ENCODE data around the gene CMTM7. TPM values are rescaled to one million over a fixed set of nuclear protein-coding genes. Genes with fewer than 3 reads are reported as not detected.

CMTM7 gene
- polyA plus RNA-seq, 3 donors = 100 to 148 (median 146) TPM

GRCh38 chr3:32436816-32437189 lies 45.1 kb downstream of the CMTM7 start:
- Mint-ChIP-seq H3K27ac (peak overlapping the region in 3 of 7 donors; percentile 32 to 81 (median 51)), H3K9me3 (peaks cover 0 to 2% (median 0%) of the 10 kb centered on the region in 7 donors), H3K27me3 (ENCODE audit: low read depth in 3 of 3) (no peaks in the 10 kb centered on the region), H3K36me3 (peaks cover 11 to 18% of the 10 kb centered on the region in 2 donors), H3K4me1 (peaks cover 46% of the 10 kb centered on the region), H3K4me3 (no peak overlapping the region)
- H3K4me3 ChIP-seq (replicated peaks in 1 of 3; ENCODE audit: low read depth in 2 of 3, low read length in 3 of 3) = no peak overlapping the region
- intact Hi-C loops (cut with micrococcal nuclease) = loop anchor here in 1 of 2 donors (10.0 kb wide), 1 partner anchor 62 kb away; no protein-coding TSS in a partner anchor
- peaks cover 79% of the 10 kb centered on the region for H4K20me1 ChIP-seq (ENCODE audit: insufficient read depth, low read length)
- peaks cover 99% of the 10 kb centered on the region for H3K79me2 ChIP-seq (ENCODE audit: insufficient read depth, low read length)
- no peak overlapping the region for H3K9ac ChIP-seq (ENCODE audit: insufficient read depth, low read length, poor library complexity, severe bottlenecking)
- H3K27ac ChIP-seq (ENCODE audit: low read depth in 1 of 2, low read length in 2 of 2) = peak overlapping the region in 1 of 2 donors; percentile 50
- H3K9me3 ChIP-seq (replicated peaks in 1 of 2; ENCODE audit: control insufficient read depth in 1 of 2, insufficient read depth in 1 of 2, low read length in 2 of 2) = no peaks in the 10 kb centered on the region
- WGBS (ENCODE audit: insufficient coverage) = 96% methylated on average over 4 of the region's 4 CpGs
- TF ChIP-seq CTCF (IDR thresholded peaks at IDR 0.05) = no peak
- peaks cover 21 to 22% of the 10 kb centered on the region in 2 donors for H3K4me1 ChIP-seq (ENCODE audit: control insufficient read depth in 1 of 2, insufficient read depth in 2 of 2, low read length in 2 of 2)
- no peak overlapping the region for H3K4me2 ChIP-seq (replicated peaks; ENCODE audit: extremely low read depth, low read length, poor library complexity, severe bottlenecking)
- peaks cover 1 to 10% of the 10 kb centered on the region in 2 donors for H3K36me3 ChIP-seq (replicated peaks in 1 of 2; ENCODE audit: control insufficient read depth in 1 of 2, insufficient read depth in 2 of 2, low read length in 2 of 2)
- no peaks in the 10 kb centered on the region for H3K27me3 ChIP-seq (ENCODE audit: control insufficient read depth in 2 of 2, insufficient read depth in 2 of 2, low read length in 2 of 2)
- DNase-seq = no peak
- H2AFZ ChIP-seq (ENCODE audit: insufficient read depth, low read depth, low read length, poor library complexity, severe bottlenecking) = no peak overlapping the region

- no peak for DNase-seq
- H3K36me3 Mint-ChIP-seq = peaks cover 18 to 28% of the 10 kb centered on the region in 2 donors
- Histone ChIP-seq H3K4me2 (replicated peaks; ENCODE audit: extremely low read depth, low read length, poor library complexity, severe bottlenecking) (no peak overlapping the region), H4K20me1 (ENCODE audit: insufficient read depth, low read length) (peaks cover 81% of the 10 kb centered on the region), H2AFZ (ENCODE audit: insufficient read depth, low read depth, low read length, poor library complexity, severe bottlenecking) (no peak overlapping the region), H3K4me3 (replicated peaks in 1 of 3; ENCODE audit: low read depth in 2 of 3, low read length in 3 of 3) (no peak overlapping the region), H3K9ac (ENCODE audit: insufficient read depth, low read length, poor library complexity, severe bottlenecking) (no peak overlapping the region), H3K4me1 (ENCODE audit: control insufficient read depth in 1 of 2, insufficient read depth in 2 of 2, low read length in 2 of 2) (peaks cover 10 to 11% of the 10 kb centered on the region in 2 donors), H3K36me3 (replicated peaks in 1 of 2; ENCODE audit: control insufficient read depth in 1 of 2, insufficient read depth in 2 of 2, low read length in 2 of 2) (peaks cover 5 to 18% of the 10 kb centered on the region in 2 donors), H3K27ac (ENCODE audit: low read depth in 1 of 2, low read length in 2 of 2) (peak overlapping the region in 1 of 2 donors; percentile 17), H3K9me3 (replicated peaks in 1 of 2; ENCODE audit: control insufficient read depth in 1 of 2, insufficient read depth in 1 of 2, low read length in 2 of 2) (no peaks in the 10 kb centered on the region), H3K27me3 (ENCODE audit: control insufficient read depth in 2 of 2, insufficient read depth in 2 of 2, low read length in 2 of 2) (no peaks in the 10 kb centered on the region), H3K79me2 (ENCODE audit: insufficient read depth, low read length) (peaks cover 99% of the 10 kb centered on the region)
- H3K4me1 Mint-ChIP-seq = peaks cover 40% of the 10 kb centered on the region
- WGBS (ENCODE audit: insufficient coverage) = no CpG with 5 or more reads among the region's 7 CpGs
- no peak for TF ChIP-seq CTCF (IDR thresholded peaks at IDR 0.05)
- H3K4me3 Mint-ChIP-seq = no peak overlapping the region
- no peaks in the 10 kb centered on the region for H3K27me3 Mint-ChIP-seq (ENCODE audit: low read depth in 3 of 3)
- H3K27ac Mint-ChIP-seq = peak overlapping the region in 1 of 7 donors; percentile 65
- intact Hi-C loops (cut with micrococcal nuclease) = loop anchor here in 1 of 2 donors (10.0 kb wide), 1 partner anchor 63 kb away; no protein-coding TSS in a partner anchor
- peaks cover 0 to 5% (median 0%) of the 10 kb centered on the region in 7 donors for H3K9me3 Mint-ChIP-seq
Observed at GRCh38 chr3:32437896-32438295, 46.2 kb downstream of the CMTM7 start.
